PC-9 (cell line): ENCODE data around the gene UBE2E2.

ENCODE experiments used
- EZH2 ChIP-seq: fragments of 200-600 bp; sonication (generic); IDR thresholded peaks from 2 replicates; pipeline ENCODE4 v1.8.0; 2017; ENCODE audit warnings: antibody characterized with exemption, low read depth
- TF ChIP-seq, protein P1 (sequence below): fragments of 200-600 bp; sonication (generic); conservative IDR thresholded peaks from 2 replicates; pipeline ENCODE4 v1.6.1; 2017; ENCODE audit warnings: mixed run types, antibody characterized with exemption, mild to moderate bottlenecking, moderate library complexity

GRCh38 chr3:23242106-23242505 is 39.0 kb downstream of the UBE2E2 start:
- TF ChIP-seq, protein P1, sequence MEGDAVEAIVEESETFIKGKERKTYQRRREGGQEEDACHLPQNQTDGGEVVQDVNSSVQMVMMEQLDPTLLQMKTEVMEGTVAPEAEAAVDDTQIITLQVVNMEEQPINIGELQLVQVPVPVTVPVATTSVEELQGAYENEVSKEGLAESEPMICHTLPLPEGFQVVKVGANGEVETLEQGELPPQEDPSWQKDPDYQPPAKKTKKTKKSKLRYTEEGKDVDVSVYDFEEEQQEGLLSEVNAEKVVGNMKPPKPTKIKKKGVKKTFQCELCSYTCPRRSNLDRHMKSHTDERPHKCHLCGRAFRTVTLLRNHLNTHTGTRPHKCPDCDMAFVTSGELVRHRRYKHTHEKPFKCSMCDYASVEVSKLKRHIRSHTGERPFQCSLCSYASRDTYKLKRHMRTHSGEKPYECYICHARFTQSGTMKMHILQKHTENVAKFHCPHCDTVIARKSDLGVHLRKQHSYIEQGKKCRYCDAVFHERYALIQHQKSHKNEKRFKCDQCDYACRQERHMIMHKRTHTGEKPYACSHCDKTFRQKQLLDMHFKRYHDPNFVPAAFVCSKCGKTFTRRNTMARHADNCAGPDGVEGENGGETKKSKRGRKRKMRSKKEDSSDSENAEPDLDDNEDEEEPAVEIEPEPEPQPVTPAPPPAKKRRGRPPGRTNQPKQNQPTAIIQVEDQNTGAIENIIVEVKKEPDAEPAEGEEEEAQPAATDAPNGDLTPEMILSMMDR, result no peak
- TF ChIP-seq EZH2, result no peak
